Suprapubic skin (tissue), 4 donors: ENCODE measurements around the gene MALRD1. TPM values are rescaled to one million over a fixed set of nuclear protein-coding genes. Genes with fewer than 3 reads are reported as not detected.

Source experiments
- DNase-seq, 2 donors: peaks; one replicate each; pipeline ENCODE4 v3.0.0-alpha.2; 2019; ENCODE audit warnings: low spot score in 2 of 2
- H3K27ac ChIP-seq: fragments of 200-600 bp; sonication (generic); one replicate; pipeline ENCODE4 v1.5.1; 2019
- H3K27me3 ChIP-seq: fragments of 200-600 bp; sonication (generic); one replicate; pipeline ENCODE4 v1.5.1; 2019
- H3K36me3 ChIP-seq: fragments of 200-600 bp; sonication (generic); one replicate; pipeline ENCODE4 v1.5.1; 2019
- H3K4me1 ChIP-seq: fragments of 200-600 bp; sonication (generic); one replicate; pipeline ENCODE4 v1.5.1; 2019
- H3K4me3 ChIP-seq: fragments of 200-600 bp; sonication (generic); one replicate; pipeline ENCODE4 v1.5.1; 2019; ENCODE audit warnings: mild to moderate bottlenecking
- H3K9me3 ChIP-seq: fragments of 200-600 bp; sonication (generic); one replicate; pipeline ENCODE4 v1.5.1; 2019
- EP300 ChIP-seq: sonication (generic); formaldehyde crosslinking; IDR thresholded peaks from one replicate; pipeline ENCODE4 v1.6.1; 2017; ENCODE audit warnings: antibody characterized with exemption
- POLR2A ChIP-seq, 2 donors: fragments of 450-650 bp; IDR thresholded peaks; one replicate each; pipeline ENCODE4 v1.6.1; 2017; ENCODE audit warnings: antibody characterized with exemption in 2 of 2, mild to moderate bottlenecking in 2 of 2, moderate library complexity in 2 of 2
- POLR2AphosphoS5 ChIP-seq, 3 donors: sonication (generic); formaldehyde crosslinking; IDR thresholded peaks; one replicate each; pipeline ENCODE4 v1.6.1; 2017; ENCODE audit warnings: antibody characterized with exemption in 3 of 3
- WGBS: methylation state at CpG from one replicate; pipeline ENCODE4 v1.1.5; 2018; 5-methylcytosine and 5-hydroxymethylcytosine counted together
- total RNA-seq, 4 donors: library from RNA; depleted of rRNA; stranded (reverse); fragments of >200 nt; gene quantifications; one replicate each; pipeline ENCODE4 v1.1.0, GENCODE V29; 2016
- TF ChIP-seq, protein P1 (sequence below), 2 donors: fragments of 200-600 bp in 1 of 2; fragments of 450-650 bp in 1 of 2; sonication (generic) in 1 of 2; IDR thresholded peaks; one replicate each; pipeline ENCODE4 v1.5.1; 2016 to 2019; ENCODE audit warnings: antibody characterized with exemption in 2 of 2, mild to moderate bottlenecking in 1 of 2, moderate library complexity in 1 of 2

Gene MALRD1
- total RNA-seq, 4 donors from 2014 or later = 0.23 to 0.80 (median 0.31) TPM; not detected in 1

DNA sequence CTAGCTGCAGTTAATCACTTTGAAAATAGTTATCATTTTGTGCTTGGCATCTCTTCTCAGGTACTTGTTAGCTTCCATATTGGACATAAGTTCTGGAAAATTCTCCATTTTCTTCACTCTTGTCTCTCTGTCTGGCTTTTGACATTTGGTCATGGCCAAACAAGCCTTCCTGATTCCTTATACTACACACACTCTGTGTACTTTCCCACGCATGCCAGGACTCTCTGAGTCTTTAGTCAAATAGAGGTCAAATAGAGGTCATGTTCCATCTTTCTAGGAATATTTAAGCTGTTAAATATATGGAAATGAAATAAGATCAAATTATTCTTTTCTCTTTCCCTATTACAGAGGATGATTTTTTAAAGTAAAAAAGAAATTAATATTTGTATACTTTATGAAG lies 532.1 kb downstream of the MALRD1 start:
- no peak for DNase-seq
- Histone ChIP-seq H3K36me3 (no peaks in the 10 kb centered on the region), H3K4me3 (no peak overlapping the region), H3K27ac (no peak overlapping the region), H3K4me1 (no peaks in the 10 kb centered on the region), H3K9me3 (no peaks in the 10 kb centered on the region), H3K27me3 (no peaks in the 10 kb centered on the region)
- 79% methylated on average over 1 of the region's 1 CpG for WGBS
- TF ChIP-seq POLR2AphosphoS5 (IDR thresholded peaks at IDR 0.05) = no peak
- no peak for TF ChIP-seq POLR2A (IDR thresholded peaks at IDR 0.05)
- TF ChIP-seq, protein P1, sequence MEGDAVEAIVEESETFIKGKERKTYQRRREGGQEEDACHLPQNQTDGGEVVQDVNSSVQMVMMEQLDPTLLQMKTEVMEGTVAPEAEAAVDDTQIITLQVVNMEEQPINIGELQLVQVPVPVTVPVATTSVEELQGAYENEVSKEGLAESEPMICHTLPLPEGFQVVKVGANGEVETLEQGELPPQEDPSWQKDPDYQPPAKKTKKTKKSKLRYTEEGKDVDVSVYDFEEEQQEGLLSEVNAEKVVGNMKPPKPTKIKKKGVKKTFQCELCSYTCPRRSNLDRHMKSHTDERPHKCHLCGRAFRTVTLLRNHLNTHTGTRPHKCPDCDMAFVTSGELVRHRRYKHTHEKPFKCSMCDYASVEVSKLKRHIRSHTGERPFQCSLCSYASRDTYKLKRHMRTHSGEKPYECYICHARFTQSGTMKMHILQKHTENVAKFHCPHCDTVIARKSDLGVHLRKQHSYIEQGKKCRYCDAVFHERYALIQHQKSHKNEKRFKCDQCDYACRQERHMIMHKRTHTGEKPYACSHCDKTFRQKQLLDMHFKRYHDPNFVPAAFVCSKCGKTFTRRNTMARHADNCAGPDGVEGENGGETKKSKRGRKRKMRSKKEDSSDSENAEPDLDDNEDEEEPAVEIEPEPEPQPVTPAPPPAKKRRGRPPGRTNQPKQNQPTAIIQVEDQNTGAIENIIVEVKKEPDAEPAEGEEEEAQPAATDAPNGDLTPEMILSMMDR (IDR thresholded peaks at IDR 0.05) = no peak
- no peak for TF ChIP-seq EP300

DNA sequence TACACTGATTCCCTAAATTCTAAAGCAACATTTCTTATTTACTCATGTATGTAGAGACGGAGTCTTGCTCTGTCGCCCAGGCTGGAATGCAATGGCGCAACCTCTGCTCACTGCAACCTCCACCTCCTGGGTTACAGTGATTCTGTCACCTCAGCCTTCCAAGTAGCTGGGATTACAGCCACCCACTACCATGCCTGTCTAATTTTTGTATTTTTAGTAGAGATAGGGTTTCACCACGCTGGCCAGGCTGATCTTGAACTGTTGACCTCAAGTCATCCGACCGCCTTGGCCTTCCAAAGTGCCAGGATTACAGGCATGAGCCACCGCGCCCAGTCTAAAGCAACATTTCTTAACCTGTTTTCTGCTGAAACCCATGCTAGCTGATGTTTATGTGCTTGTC lies 540.0 kb downstream of the MALRD1 start:
- TF ChIP-seq, protein P1 (IDR thresholded peaks at IDR 0.05) = no peak
- TF ChIP-seq POLR2AphosphoS5 (IDR thresholded peaks at IDR 0.05) (no peak), EP300 (no peak), POLR2A (IDR thresholded peaks at IDR 0.05) (no peak)
- no peaks in the 10 kb centered on the region for H3K27me3 ChIP-seq
- no peaks in the 10 kb centered on the region for H3K36me3 ChIP-seq
- no peaks in the 10 kb centered on the region for H3K9me3 ChIP-seq
- WGBS = 71% methylated on average over 8 of the region's 8 CpGs
- H3K4me3 ChIP-seq = no peak overlapping the region
- no peak for DNase-seq
- H3K4me1 ChIP-seq = no peaks in the 10 kb centered on the region
- no peak overlapping the region for H3K27ac ChIP-seq

DNA sequence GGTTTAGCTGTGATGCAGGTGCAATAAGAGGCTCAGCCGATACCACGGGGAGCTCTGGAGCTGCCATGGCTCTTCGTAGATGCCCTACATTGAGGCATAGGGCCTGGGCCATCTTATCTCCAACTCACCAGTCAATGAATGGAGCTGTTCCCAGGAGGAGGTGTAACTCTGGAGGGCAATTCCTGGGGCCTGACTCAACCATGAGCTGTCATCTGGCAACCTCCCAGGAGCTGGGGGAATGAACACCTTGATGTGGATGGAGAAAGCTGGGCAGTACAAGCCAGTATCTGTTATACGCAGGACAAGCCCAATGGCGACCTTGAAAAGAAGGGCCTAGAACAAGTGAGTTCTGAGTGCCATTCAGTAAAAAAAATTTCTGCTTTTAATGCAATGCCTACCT lies 543.7 kb downstream of the MALRD1 start:
- H3K4me1 ChIP-seq = no peaks in the 10 kb centered on the region
- no peaks in the 10 kb centered on the region for H3K27me3 ChIP-seq
- 100% methylated on average over 2 of the region's 5 CpGs for WGBS
- H3K27ac ChIP-seq = no peak overlapping the region
- no peak for DNase-seq
- H3K36me3 ChIP-seq = no peaks in the 10 kb centered on the region
- H3K4me3 ChIP-seq = no peak overlapping the region
- no peak for TF ChIP-seq POLR2AphosphoS5 (IDR thresholded peaks at IDR 0.05)
- no peak for TF ChIP-seq EP300
- no peak for TF ChIP-seq POLR2A (IDR thresholded peaks at IDR 0.05)
- TF ChIP-seq, protein P1 (IDR thresholded peaks at IDR 0.05) = no peak
- no peaks in the 10 kb centered on the region for H3K9me3 ChIP-seq

DNA sequence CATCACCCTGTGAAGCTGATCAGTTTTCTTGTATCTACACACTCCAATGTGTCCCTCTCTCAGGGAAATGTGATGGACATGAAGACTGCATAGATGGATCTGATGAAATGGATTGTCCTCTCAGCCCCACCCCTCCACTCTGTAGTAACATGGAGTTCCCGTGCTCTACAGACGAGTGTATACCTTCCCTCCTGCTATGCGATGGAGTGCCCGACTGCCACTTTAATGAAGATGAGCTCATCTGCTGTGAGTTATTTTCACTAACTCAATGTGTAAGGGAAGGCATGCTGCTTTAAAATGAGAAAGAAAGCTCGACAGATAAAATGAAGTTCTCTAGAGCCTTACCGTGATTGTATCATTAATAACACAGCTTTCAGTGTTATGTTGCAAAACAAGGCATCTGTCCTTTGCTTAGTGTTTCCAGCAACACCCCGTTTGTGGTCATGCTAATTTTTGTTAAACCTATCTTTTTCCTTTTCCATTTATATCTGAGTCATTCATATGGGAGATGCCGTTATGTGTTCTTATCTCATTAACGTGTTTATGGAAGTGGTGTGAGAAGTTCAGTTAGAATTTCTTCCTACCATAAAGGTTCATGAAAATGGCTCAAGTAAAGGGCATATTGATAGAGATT lies 546.7 kb downstream of the MALRD1 start:
- no peak for TF ChIP-seq POLR2AphosphoS5 (IDR thresholded peaks at IDR 0.05)
- no peak for TF ChIP-seq POLR2A (IDR thresholded peaks at IDR 0.05)
- TF ChIP-seq EP300 = no peak

DNA sequence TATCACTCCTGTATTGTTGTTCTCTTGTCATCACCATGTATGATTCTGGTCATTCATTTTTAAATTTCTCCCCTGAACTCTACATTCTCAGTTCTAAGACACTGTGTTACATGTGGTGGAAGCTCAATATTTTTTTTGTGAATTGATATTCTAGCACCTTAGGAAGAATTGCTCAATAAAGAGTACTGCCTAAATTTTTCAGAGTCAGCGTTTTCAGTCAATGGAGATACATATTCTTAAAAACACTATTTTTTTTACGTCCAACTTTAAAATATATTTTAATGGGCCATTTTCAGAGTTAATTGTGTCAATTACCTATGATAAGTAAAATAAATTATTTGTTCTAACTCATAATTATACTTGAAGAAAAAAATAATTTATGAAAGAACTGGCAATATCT lies 557.2 kb downstream of the MALRD1 start:
- no peak overlapping the region for H3K4me3 ChIP-seq
- 92% methylated on average over 2 of the region's 2 CpGs for WGBS
- H3K27me3 ChIP-seq = no peaks in the 10 kb centered on the region
- DNase-seq = no peak
- H3K4me1 ChIP-seq = no peaks in the 10 kb centered on the region
- H3K9me3 ChIP-seq = no peaks in the 10 kb centered on the region
- TF ChIP-seq, protein P1 (IDR thresholded peaks at IDR 0.05) = no peak
- TF ChIP-seq POLR2A (IDR thresholded peaks at IDR 0.05) (no peak), POLR2AphosphoS5 (IDR thresholded peaks at IDR 0.05) (no peak), EP300 (no peak)
- no peaks in the 10 kb centered on the region for H3K36me3 ChIP-seq
- no peak overlapping the region for H3K27ac ChIP-seq

More for the DNA sequence above, 546.7 kb downstream of the MALRD1 start:
- Histone ChIP-seq H3K27me3 (no peaks in the 10 kb centered on the region), H3K4me3 (no peak overlapping the region), H3K9me3 (no peaks in the 10 kb centered on the region), H3K36me3 (no peaks in the 10 kb centered on the region), H3K27ac (no peak overlapping the region), H3K4me1 (no peaks in the 10 kb centered on the region)
- DNase-seq = no peak
- WGBS = 90% methylated on average over 9 of the region's 9 CpGs
